GM19025 (cell line): ENCODE results near the gene SMAD7.

Experiments
- ATAC-seq: cut with Tn5 transposase; IDR thresholded peaks from one replicate; pipeline ENCODE4 v1.9.1; 2021; ENCODE audit warnings: mild to moderate bottlenecking, low read depth, moderate library complexity; ENCODE audit not compliant: unreplicated experiment

Gene SMAD7

DNA sequence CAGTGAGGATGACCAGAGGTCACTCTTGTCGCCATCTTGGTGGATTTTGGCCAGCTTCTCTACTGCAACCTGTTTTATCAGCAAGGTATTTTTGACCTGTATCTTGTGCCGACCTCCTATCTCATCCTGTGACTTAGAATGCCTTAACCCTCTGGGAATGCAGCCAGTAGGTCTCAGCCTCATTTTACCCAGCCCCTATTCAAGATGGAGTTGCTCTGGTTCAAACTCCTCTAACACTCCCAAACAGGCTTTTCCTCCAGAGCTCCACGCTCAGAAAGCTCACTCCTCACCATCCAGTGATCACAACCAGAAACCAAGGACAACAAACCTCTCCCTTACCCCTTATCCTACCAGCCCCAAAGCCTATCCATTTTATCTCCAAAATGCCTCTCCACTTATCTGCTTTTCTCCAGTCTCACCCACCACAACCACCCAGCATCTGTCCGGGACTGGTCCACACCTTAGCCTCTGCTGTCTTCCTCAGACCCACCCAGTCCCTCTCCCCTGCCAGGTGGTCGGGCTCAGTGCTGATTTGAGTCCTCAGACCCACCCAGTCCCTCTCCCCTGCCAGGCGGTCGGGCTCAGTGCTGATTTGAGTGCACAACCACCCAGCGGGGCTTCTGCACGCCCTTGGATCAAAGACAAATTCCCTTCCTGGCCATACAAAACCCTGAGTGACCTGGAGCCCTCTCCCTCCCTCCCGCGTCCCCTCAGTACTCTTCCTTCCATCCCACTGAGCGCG is 11.7 kb upstream of the SMAD7 start:
- ATAC-seq = no peak

DNA sequence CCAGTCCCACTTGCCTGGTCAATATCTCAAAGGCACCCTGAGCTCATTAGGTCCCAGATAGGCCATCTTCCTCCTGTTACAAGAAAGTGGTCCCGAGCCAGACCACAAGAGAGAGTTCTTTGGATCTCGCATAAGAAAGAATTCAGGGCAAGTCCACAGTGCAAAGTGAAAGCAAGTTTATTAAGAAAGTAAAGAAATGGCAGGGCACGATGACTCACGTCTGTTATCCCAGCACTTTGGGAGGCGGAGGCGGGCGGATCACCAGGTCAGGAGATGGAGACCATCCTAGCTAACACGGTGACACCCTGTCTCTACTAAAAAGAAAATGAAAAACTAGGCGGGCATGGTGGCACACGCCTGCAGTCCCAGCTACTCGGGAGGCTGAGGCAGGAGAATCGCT is 10.8 kb upstream of the SMAD7 start:
- no peak for ATAC-seq

DNA sequence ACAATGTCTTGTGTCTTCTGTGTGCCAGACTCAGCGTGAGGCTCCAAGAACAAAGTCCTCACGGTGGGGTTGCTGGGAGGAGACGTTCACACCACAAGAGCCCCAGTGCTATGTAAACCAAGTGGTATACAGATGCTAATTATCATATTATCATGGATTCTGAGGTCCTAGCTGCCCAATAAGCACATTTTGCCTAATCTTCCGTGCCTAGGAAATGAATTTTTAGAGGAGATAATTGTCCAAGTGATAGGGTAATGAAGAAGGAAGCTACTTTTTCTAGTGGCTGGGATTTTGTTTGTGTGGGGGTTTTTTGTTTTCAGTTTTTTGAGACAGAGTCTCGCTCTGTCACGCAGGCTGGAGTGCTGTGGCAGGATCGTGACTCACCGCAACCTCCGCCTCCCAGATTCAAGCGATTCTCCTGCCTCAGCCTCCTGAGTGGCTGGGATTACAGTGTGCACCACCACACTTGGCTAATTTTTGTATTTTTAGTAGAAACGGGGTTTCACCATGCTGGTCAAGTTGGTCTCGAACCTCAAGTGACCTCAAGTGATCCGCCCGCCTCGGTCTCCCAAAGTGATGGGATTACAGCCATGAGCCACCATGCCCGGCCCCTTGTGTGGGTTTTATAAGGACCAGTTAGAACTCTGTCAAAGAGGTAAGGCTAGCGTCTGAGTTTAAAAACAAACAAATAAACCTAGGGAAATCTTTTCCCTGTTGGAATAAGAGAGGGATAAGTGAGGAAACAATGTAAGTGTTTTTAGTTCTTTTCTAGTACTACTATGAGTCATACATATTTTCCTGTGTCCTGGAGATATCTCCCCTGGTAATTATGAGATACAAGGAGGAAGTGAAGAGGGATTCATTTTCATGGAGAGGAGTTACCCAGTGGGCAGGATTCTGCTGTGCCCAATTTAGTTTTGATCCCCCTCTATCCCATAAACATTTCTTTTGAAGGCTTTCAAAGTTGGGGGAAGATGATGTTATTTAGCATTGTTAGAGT is 9.5 kb upstream of the SMAD7 start:
- ATAC-seq = no peak

DNA sequence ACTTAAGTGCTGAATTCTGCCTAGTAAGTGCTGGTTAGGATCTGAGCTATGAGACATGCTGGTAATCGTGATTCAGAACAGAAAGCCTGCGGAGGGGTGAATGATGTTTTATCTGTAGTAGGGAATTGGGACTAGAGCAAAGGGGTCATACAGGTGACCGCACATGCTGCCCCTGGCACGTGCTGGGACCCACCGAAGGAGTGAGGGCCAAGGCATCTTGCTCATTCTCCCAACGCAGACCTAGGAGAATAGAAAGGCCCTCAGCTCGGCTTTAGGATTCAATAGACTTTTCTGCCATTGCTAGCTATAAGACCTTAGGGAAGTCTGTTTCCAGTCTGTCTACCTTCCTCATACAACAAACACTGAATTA is 8.8 kb upstream of the SMAD7 start:
- no peak for ATAC-seq

GRCh38 chr18:48958951-48959350 is 8.2 kb upstream of the SMAD7 start:
- no peak for ATAC-seq

GRCh38 chr18:48957616-48958015 is 6.9 kb upstream of the SMAD7 start:
- ATAC-seq = no peak

GRCh38 chr18:48957136-48957535 is 6.4 kb upstream of the SMAD7 start:
- no peak for ATAC-seq

DNA sequence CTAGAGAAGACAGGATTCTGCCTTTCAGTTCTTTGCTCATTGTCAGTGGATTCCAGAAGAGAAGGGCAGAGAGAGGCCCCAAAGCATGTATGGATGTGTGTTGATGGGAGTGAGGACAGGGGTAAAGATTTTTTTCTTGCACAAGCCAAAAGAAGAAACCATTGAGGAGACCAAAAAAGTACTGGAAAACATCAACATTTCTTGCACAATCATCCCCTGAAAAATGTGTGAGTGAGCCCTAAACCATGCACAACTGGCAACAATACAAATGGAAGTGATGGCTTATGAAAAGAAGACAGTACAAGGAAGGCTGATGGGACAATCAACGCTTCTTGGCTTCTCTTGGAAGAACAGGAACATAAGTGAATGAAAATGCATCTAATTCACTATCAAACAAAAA is 5.6 kb upstream of the SMAD7 start:
- no peak for ATAC-seq

- no peak for ATAC-seq
Measured at GRCh38 chr18:48955830-48956261, 5.1 kb upstream of the SMAD7 start.

- no peak for ATAC-seq
Measured at GRCh38 chr18:48954886-48955819, 4.4 kb upstream of the SMAD7 start.

- ATAC-seq = no peak
Measured at GRCh38 chr18:48953104-48953706, 2.4 kb upstream of the SMAD7 start.

DNA sequence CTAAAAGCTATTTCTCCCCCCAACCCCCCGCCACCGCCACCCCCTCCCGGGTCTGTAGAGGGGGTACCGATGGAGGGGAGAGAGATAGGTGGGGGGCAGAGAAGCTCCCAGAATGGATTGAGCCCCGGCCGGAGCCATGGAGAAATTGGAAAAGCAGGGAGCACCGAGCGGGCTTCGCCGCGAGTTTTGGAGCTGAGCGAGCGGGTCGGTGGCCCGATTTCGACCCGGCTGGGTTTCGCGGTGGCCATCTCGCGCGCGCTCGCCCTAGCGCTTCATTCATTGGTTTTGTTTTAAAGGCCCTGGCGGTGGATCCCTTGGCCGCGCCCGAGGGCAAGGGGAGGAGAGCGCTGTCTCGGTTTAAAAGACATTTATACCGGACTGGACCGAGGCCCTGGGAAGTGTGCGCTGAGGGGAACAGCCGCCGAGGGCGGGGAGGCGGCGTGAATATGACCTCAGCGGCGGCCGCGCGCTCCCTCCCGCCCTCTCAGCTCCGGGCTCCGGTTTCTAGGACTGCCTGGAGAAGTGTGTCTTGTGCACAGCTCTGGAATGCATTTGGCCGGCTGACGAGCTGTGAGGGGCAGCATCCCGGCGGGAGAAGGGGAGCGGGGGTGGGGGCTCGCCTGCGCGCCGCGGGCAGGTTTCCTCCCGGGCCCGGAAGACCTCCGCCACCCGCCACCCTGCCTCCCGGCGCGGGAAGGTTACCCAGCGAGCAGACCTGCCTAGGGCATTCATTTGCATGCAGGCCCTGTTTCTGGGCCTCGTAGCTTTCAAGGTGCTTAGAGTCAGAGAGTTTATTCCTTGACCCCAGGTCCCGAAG is 1.7 kb upstream of the SMAD7 start:
- peak; percentile 19 for ATAC-seq

- ATAC-seq = peak; percentile 38
Measured at GRCh38 chr18:48951448-48952286, 902 bp upstream of the SMAD7 start.

- ATAC-seq = no peak
Measured at GRCh38 chr18:48949606-48950535, 894 bp downstream of the SMAD7 start.

- ATAC-seq = no peak
Measured at GRCh38 chr18:48949050-48949605, 1.6 kb downstream of the SMAD7 start.

GRCh38 chr18:48948112-48949049 is 2.4 kb downstream of the SMAD7 start:
- no peak for ATAC-seq
